Lung microvascular endothelial cell (primary cell): ENCODE data around the gene KRTAP10-7. TPM values are rescaled to one million over a fixed set of nuclear protein-coding genes. Genes with fewer than 3 reads are reported as not detected.
"Not testable (repeated sequence)": the region's sequence is repeated elsewhere in the genome, so short reads cannot be mapped to it uniquely, and the experiment has no call there.

Experiments
- DNase-seq, 2 donors: peaks; one replicate each; pipeline versions ENCODE4 v3.0.0 to v3.0.0-alpha.2; 2010; ENCODE audit warnings: low read depth in 2 of 2
- total RNA-seq: library from RNA; depleted of rRNA; stranded (reverse); fragments of >200 nt; gene quantifications from 2 replicates; pipeline ENCODE4 v1.2.1, GENCODE V29; 2014

Gene KRTAP10-7
- total RNA-seq, 1 donor from 2014 or later: not detected

GRCh38 chr21:44610157-44610843 is 9.9 kb downstream of the KRTAP10-7 start:
- not testable (repeated sequence) for DNase-seq

GRCh38 chr21:44611551-44611950 is 11.2 kb downstream of the KRTAP10-7 start:
- no peak for DNase-seq

GRCh38 chr21:44612029-44612486 is 11.7 kb downstream of the KRTAP10-7 start, which contains the start of gene KRTAP10-8:
Gene KRTAP10-8 (plus strand): TSS chr21:44612079. CDS start chr21:44612101, 22 bp downstream.
- DNase-seq: no peak

- no peak for DNase-seq
Observed at GRCh38 chr21:44612669-44613229, 12.4 kb downstream of the KRTAP10-7 start.

- DNase-seq: no peak
Observed at GRCh38 chr21:44613386-44614155, 13.2 kb downstream of the KRTAP10-7 start.

GRCh38 chr21:44614161-44614631 is 13.8 kb downstream of the KRTAP10-7 start:
- no peak for DNase-seq

- no peak for DNase-seq
Observed at GRCh38 chr21:44614961-44615391, 14.6 kb downstream of the KRTAP10-7 start.

- DNase-seq: no peak
Observed at GRCh38 chr21:44615466-44615865, 15.1 kb downstream of the KRTAP10-7 start.

- DNase-seq: no peak
Observed at GRCh38 chr21:44615911-44616590, 15.7 kb downstream of the KRTAP10-7 start.

- DNase-seq: no peak
Observed at GRCh38 chr21:44616591-44616926, 16.2 kb downstream of the KRTAP10-7 start.

- no peak for DNase-seq
Observed at GRCh38 chr21:44617071-44617501, 16.7 kb downstream of the KRTAP10-7 start.

- DNase-seq: peak; percentile 47 to 57
Observed at GRCh38 chr21:44618504-44618903, 18.1 kb downstream of the KRTAP10-7 start.

GRCh38 chr21:44618909-44619308 is 18.5 kb downstream of the KRTAP10-7 start:
- DNase-seq: peak in 1 of 2 donors; percentile 13

GRCh38 chr21:44619886-44620285 is 19.5 kb downstream of the KRTAP10-7 start:
- no peak for DNase-seq

GRCh38 chr21:44623575-44623974 is 23.2 kb downstream of the KRTAP10-7 start:
- DNase-seq: no peak

GRCh38 chr21:44625756-44626155 is 25.4 kb downstream of the KRTAP10-7 start:
- no peak for DNase-seq

GRCh38 chr21:44626262-44626661 is 25.9 kb downstream of the KRTAP10-7 start:
- no peak for DNase-seq

GRCh38 chr21:44626673-44627143 is 26.3 kb downstream of the KRTAP10-7 start, which contains the start of gene KRTAP10-9:
Gene KRTAP10-9 (plus strand): TSS chr21:44627093. CDS start chr21:44627172, 79 bp downstream.
- no peak for DNase-seq

- DNase-seq: not testable (repeated sequence)
Observed at GRCh38 chr21:44627181-44627822, 26.9 kb downstream of the KRTAP10-7 start.

- DNase-seq: not testable (repeated sequence)
Observed at GRCh38 chr21:44627831-44628233, 27.4 kb downstream of the KRTAP10-7 start.
